Left ventricle myocardium inferior (tissue), 1 donor: ENCODE data around the gene CDC42BPG. TPM values are rescaled to one million over a fixed set of nuclear protein-coding genes. Genes with fewer than 3 reads are reported as not detected.

Experiments used
- DNase-seq: peaks from one replicate; pipeline ENCODE4 v3.0.0-alpha.2; 2020
- H3K27ac ChIP-seq: fragments of 200-600 bp; replicated peaks from 2 replicates; pipeline ENCODE4 v1.8.0; 2021
- H3K27me3 ChIP-seq: fragments of 200-600 bp; 2 replicates; pipeline ENCODE4 v1.8.0; 2021; ENCODE audit warnings: low read depth
- H3K36me3 ChIP-seq: fragments of 200-600 bp; 2 replicates; pipeline ENCODE4 v1.8.0; 2021
- H3K4me1 ChIP-seq: fragments of 200-600 bp; 2 replicates; pipeline ENCODE4 v1.8.0; 2021
- H3K4me3 ChIP-seq: fragments of 200-600 bp; 2 replicates; pipeline ENCODE4 v1.8.0; 2021; ENCODE audit warnings: mild to moderate bottlenecking, moderate library complexity
- H3K9me3 ChIP-seq: fragments of 200-600 bp; replicated peaks from 2 replicates; pipeline ENCODE4 v1.8.0; 2021
- CTCF ChIP-seq: fragments of 200-600 bp; IDR thresholded peaks from 2 replicates; pipeline ENCODE4 v1.8.0; 2021; ENCODE audit warnings: antibody characterized with exemption, mild to moderate bottlenecking, borderline replicate concordance
- intact Hi-C: fragments of 100-400 bp; cut with micrococcal nuclease; formaldehyde crosslinking; loops from one replicate; pipeline ENCODE4 v1.11.0; 2022
- total RNA-seq: library from RNA; stranded (reverse); fragmentation: NEBNext Ultra II Directional; extraction: Animal tissue kit (Norgen Biotek cat#: 25700); gene quantifications from one replicate; pipeline ENCODE4 v1.2.1, GENCODE V29; 2021
- donor health status: DM: no; HTN: yes; CAD: no; lungs with severe emphysema.

Gene CDC42BPG
- total RNA-seq, 1 donor from 2014 or later = 1.1 TPM

- Histone ChIP-seq H3K9me3 (no peaks in the 10 kb centered on the region), H3K4me3 (peak overlapping the region; percentile 75), H3K36me3 (peaks cover 29% of the 10 kb centered on the region), H3K4me1 (peaks cover 42% of the 10 kb centered on the region), H3K27me3 (no peaks in the 10 kb centered on the region), H3K27ac (peak overlapping the region; percentile 96)
- TF ChIP-seq CTCF = no peak
- intact Hi-C loops = no loop called here
- peak; percentile 51 for DNase-seq
Measured at GRCh38 chr11:64802370-64803157, 41.9 kb downstream of the CDC42BPG start.

GRCh38 chr11:64801561-64802369 is 42.7 kb downstream of the CDC42BPG start:
- peak overlapping the region; percentile 96 for H3K27ac ChIP-seq
- peaks cover 42% of the 10 kb centered on the region for H3K4me1 ChIP-seq
- no peaks in the 10 kb centered on the region for H3K9me3 ChIP-seq
- TF ChIP-seq CTCF = no peak
- peaks cover 27% of the 10 kb centered on the region for H3K36me3 ChIP-seq
- H3K27me3 ChIP-seq = no peaks in the 10 kb centered on the region
- DNase-seq = no peak
- peak overlapping the region; percentile 75 for H3K4me3 ChIP-seq
- intact Hi-C loops = no loop called here

GRCh38 chr11:64801158-64801464 is 43.3 kb downstream of the CDC42BPG start:
- Histone ChIP-seq H3K36me3 (peaks cover 30% of the 10 kb centered on the region), H3K27me3 (no peaks in the 10 kb centered on the region), H3K4me1 (peaks cover 42% of the 10 kb centered on the region), H3K27ac (peak overlapping the region; percentile 96), H3K4me3 (peak overlapping the region; percentile 75), H3K9me3 (no peaks in the 10 kb centered on the region)
- no peak for DNase-seq
- no peak for TF ChIP-seq CTCF
- intact Hi-C loops = no loop called here

GRCh38 chr11:64800303-64801157 is 43.9 kb downstream of the CDC42BPG start:
- Histone ChIP-seq H3K36me3 (peaks cover 31% of the 10 kb centered on the region), H3K27ac (peak overlapping the region; percentile 96), H3K4me1 (peaks cover 42% of the 10 kb centered on the region), H3K4me3 (no peak overlapping the region), H3K9me3 (no peaks in the 10 kb centered on the region), H3K27me3 (no peaks in the 10 kb centered on the region)
- DNase-seq = no peak
- intact Hi-C loops = no loop called here
- TF ChIP-seq CTCF = no peak

GRCh38 chr11:64799623-64800302 is 44.7 kb downstream of the CDC42BPG start:
- Histone ChIP-seq H3K4me3 (no peak overlapping the region), H3K4me1 (peaks cover 42% of the 10 kb centered on the region), H3K27me3 (no peaks in the 10 kb centered on the region), H3K9me3 (no peaks in the 10 kb centered on the region), H3K27ac (peak overlapping the region; percentile 96), H3K36me3 (peaks cover 23% of the 10 kb centered on the region)
- TF ChIP-seq CTCF = no peak
- DNase-seq = no peak
- intact Hi-C loops = no loop called here
